ENCODE measurements around the gene SCAMP3. TPM values are rescaled to one million over a fixed set of nuclear protein-coding genes. Genes with fewer than 3 reads are reported as not detected.
A peak's percentile ranks its signal among the peaks of the same experiment; 100 is the strongest.

Gene SCAMP3
- polyA plus RNA-seq, 1 experiment: 104 TPM

GRCh38 chr1:155253208-155253607, 9.0 kb downstream of the SCAMP3 start:
- Histone ChIP-seq H3K27me3 (ENCODE audit: control insufficient read depth, insufficient read depth, low read length) (no peaks in the 10 kb centered on the region), H3K9me3 (ENCODE audit: control insufficient read depth, insufficient read depth, low read length) (no peaks in the 10 kb centered on the region; the same call in 1 of the 2 replicates), H3K4me3 (ENCODE audit: low read depth, low read length) (peak overlapping the region; percentile 77), H3K27ac (ENCODE audit: low read depth, low read length) (no peak overlapping the region)
- POLR2A ChIA-PET: interaction anchor here (0.5 kb wide), 1 partner anchor 54 kb away, joined by 4 read pairs; no protein-coding TSS in a partner anchor
- no peak for DNase-seq (ENCODE audit: low read depth, low spot score)
- TF ChIP-seq CTCF (IDR thresholded peaks at IDR 0.05; ENCODE audit: low read depth, low read length): no peak
- CTCF ChIA-PET: interaction anchor here (1.2 kb wide), 2 partner anchors 24 to 80 kb away, joined by 3 read pairs; partner anchors contain the start of gene KRTCAP2

GRCh38 chr1:155251566-155251965, 10.6 kb downstream of the SCAMP3 start:
- POLR2A ChIA-PET: interaction anchor here (1.2 to 3.0 kb wide), 3 partner anchors 10 to 56 kb away, joined by 5 to 18 read pairs (median 5); partner anchors contain the start of genes CLK2, FDPS and SCAMP3
- H3K4me3 ChIP-seq (ENCODE audit: low read depth, low read length): no peak overlapping the region
- no peak for TF ChIP-seq CTCF (IDR thresholded peaks at IDR 0.05; ENCODE audit: low read depth, low read length)
- CTCF ChIA-PET: interaction anchor here (0.5 to 5.7 kb wide), 42 partner anchors 9 to 1076 kb away, joined by 3 to 62 read pairs (median 8); partner anchors contain the start of genes CLK2, FDPS, HCN3 and KRTCAP2
- H3K9me3 ChIP-seq (ENCODE audit: control insufficient read depth, insufficient read depth, low read length): no peaks in the 10 kb centered on the region; the same call in 1 of the 2 replicates
- no peaks in the 10 kb centered on the region for H3K27me3 ChIP-seq (ENCODE audit: control insufficient read depth, insufficient read depth, low read length)
- no peak overlapping the region for H3K27ac ChIP-seq (ENCODE audit: low read depth, low read length)
- no peak for DNase-seq (ENCODE audit: low read depth, low spot score)

GRCh38 chr1:155250633-155251449, 11.3 kb downstream of the SCAMP3 start:
- Histone ChIP-seq H3K4me3 (ENCODE audit: low read depth, low read length) (0 out of 2 replicates have a peak overlapping the region, but pooled peaks have one; percentile 10), H3K27ac (ENCODE audit: low read depth, low read length) (no peak overlapping the region), H3K9me3 (ENCODE audit: control insufficient read depth, insufficient read depth, low read length) (no peaks in the 10 kb centered on the region; the same call in 1 of the 2 replicates), H3K27me3 (ENCODE audit: control insufficient read depth, insufficient read depth, low read length) (no peaks in the 10 kb centered on the region)
- peak; percentile 99 for TF ChIP-seq CTCF (IDR thresholded peaks at IDR 0.05; ENCODE audit: low read depth, low read length)
- peak; percentile 81 for DNase-seq (ENCODE audit: low read depth, low spot score)
- ChIA-PET CTCF (interaction anchor here (0.5 to 5.7 kb wide), 59 partner anchors 9 to 1076 kb away, joined by 3 to 62 read pairs (median 6); partner anchors contain the start of genes CLK2, FDPS, HCN3 and KRTCAP2), POLR2A (interaction anchor here (1.0 to 3.0 kb wide), 5 partner anchors 11 to 57 kb away, joined by 3 to 18 read pairs (median 5); partner anchors contain the start of genes CLK2, FDPS and SCAMP3)

GRCh38 chr1:155250246-155250632, 11.9 kb downstream of the SCAMP3 start:
- ChIA-PET CTCF (interaction anchor here (0.6 to 5.7 kb wide), 55 partner anchors 8 to 707 kb away, joined by 3 to 62 read pairs (median 6); partner anchors contain the start of genes CLK2, FDPS, HCN3 and KRTCAP2), POLR2A (interaction anchor here (1.0 to 3.0 kb wide), 5 partner anchors 11 to 58 kb away, joined by 3 to 18 read pairs (median 5); partner anchors contain the start of genes CLK2, FDPS and SCAMP3)
- H3K27me3 ChIP-seq (ENCODE audit: control insufficient read depth, insufficient read depth, low read length): no peaks in the 10 kb centered on the region
- H3K27ac ChIP-seq (ENCODE audit: low read depth, low read length): no peak overlapping the region
- no peak for DNase-seq (ENCODE audit: low read depth, low spot score)
- H3K4me3 ChIP-seq (ENCODE audit: low read depth, low read length): 0 out of 2 replicates have a peak overlapping the region, but pooled peaks have one; percentile 10
- no peak for TF ChIP-seq CTCF (IDR thresholded peaks at IDR 0.05; ENCODE audit: low read depth, low read length)
- H3K9me3 ChIP-seq (ENCODE audit: control insufficient read depth, insufficient read depth, low read length): no peaks in the 10 kb centered on the region; the same call in 1 of the 2 replicates
